Upper lobe of right lung (tissue), 1 donor: ENCODE results near the gene CMSS1. TPM values are rescaled to one million over a fixed set of nuclear protein-coding genes. Genes with fewer than 3 reads are reported as not detected.

Experiments
- ATAC-seq: fragments of 200-7000 bp; cut with Tn5 transposase; one replicate; pipeline ENCODE4 v1.9.1; 2020; ENCODE audit warnings: mild to moderate bottlenecking, moderate library complexity
- DNase-seq: peaks from one replicate; pipeline ENCODE4 v3.0.0-alpha.2; 2020
- H3K27ac ChIP-seq: fragments of 200-600 bp; one replicate; pipeline ENCODE4 v1.8.0; 2022
- H3K27me3 ChIP-seq: fragments of 200-600 bp; one replicate; pipeline ENCODE4 v1.8.0; 2022; ENCODE audit warnings: mild to moderate bottlenecking
- H3K36me3 ChIP-seq: fragments of 200-600 bp; one replicate; pipeline ENCODE4 v1.8.0; 2022
- H3K4me1 ChIP-seq: fragments of 200-600 bp; one replicate; pipeline ENCODE4 v1.8.0; 2022
- H3K4me3 ChIP-seq: fragments of 200-600 bp; one replicate; pipeline ENCODE4 v1.8.0; 2022; ENCODE audit warnings: mild to moderate bottlenecking
- H3K9me3 ChIP-seq: fragments of 200-600 bp; one replicate; pipeline ENCODE4 v1.8.0; 2022
- intact Hi-C: fragments of 100-400 bp; cut with DNase I; formaldehyde crosslinking; loops from one replicate; pipeline ENCODE4 v1.11.0; 2022
- total RNA-seq: library from RNA; stranded (reverse); fragmentation: NEBNext Ultra II Directional; extraction: Animal tissue kit (Norgen Biotek cat#: 25700); gene quantifications from one replicate; pipeline ENCODE4 v1.2.1, GENCODE V29; 2021
- TF ChIP-seq, protein P1 (sequence below): fragments of 200-600 bp; IDR thresholded peaks from one replicate; pipeline ENCODE4 v1.8.0; 2022; ENCODE audit warnings: antibody characterized with exemption
- donor health status: DM: no; HTN: yes; CAD: no; lungs with severe emphysema.

Gene CMSS1
- total RNA-seq, 1 donor from 2014 or later = 20.6 TPM

DNA sequence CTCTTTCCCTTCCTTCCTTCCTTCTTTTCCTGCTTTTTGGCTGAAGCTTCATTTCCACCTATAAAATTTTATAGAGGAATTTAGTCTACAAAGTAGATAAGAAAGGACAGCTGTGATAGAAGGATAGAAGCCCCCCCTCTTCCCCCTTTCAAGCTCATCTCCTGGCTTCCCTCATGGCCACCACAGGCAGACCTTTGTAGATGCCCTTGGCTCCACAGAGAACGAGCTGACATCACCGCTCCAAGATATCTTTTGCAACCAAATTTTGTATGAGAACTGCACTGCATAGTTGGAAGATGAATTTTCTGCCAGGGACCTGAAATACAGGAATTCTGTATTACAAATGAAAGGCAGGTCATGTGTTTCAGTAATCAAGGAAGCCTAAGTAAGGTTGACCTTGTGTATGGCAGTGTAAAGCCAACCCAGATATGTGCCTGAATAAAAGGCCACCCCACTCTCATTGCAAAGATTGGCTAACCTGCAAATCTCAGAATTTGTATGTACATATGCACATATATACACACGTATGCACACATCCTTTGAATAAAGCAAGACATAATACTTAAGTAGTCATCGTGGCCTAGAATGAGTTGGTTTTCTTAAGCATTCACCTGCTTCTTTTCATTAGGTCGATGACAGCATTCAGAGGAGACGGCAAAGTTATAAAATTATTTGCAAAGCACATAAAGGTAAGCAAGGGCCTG lies 353.7 kb downstream of the CMSS1 start:
- Histone ChIP-seq H3K9me3 (no peaks in the 10 kb centered on the region), H3K27ac (no peak overlapping the region), H3K4me1 (no peaks in the 10 kb centered on the region), H3K36me3 (peaks cover 7% of the 10 kb centered on the region), H3K4me3 (no peak overlapping the region), H3K27me3 (no peaks in the 10 kb centered on the region)
- intact Hi-C loops = no loop called here
- ATAC-seq = no peak
- no peak for DNase-seq
- TF ChIP-seq, protein P1, sequence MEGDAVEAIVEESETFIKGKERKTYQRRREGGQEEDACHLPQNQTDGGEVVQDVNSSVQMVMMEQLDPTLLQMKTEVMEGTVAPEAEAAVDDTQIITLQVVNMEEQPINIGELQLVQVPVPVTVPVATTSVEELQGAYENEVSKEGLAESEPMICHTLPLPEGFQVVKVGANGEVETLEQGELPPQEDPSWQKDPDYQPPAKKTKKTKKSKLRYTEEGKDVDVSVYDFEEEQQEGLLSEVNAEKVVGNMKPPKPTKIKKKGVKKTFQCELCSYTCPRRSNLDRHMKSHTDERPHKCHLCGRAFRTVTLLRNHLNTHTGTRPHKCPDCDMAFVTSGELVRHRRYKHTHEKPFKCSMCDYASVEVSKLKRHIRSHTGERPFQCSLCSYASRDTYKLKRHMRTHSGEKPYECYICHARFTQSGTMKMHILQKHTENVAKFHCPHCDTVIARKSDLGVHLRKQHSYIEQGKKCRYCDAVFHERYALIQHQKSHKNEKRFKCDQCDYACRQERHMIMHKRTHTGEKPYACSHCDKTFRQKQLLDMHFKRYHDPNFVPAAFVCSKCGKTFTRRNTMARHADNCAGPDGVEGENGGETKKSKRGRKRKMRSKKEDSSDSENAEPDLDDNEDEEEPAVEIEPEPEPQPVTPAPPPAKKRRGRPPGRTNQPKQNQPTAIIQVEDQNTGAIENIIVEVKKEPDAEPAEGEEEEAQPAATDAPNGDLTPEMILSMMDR = no peak

GRCh38 chr3:100173961-100174360 lies 356.3 kb downstream of the CMSS1 start:
- TF ChIP-seq, protein P1 = no peak
- Histone ChIP-seq H3K4me3 (no peak overlapping the region), H3K4me1 (no peaks in the 10 kb centered on the region), H3K36me3 (peaks cover 7% of the 10 kb centered on the region), H3K9me3 (no peaks in the 10 kb centered on the region), H3K27ac (no peak overlapping the region), H3K27me3 (no peaks in the 10 kb centered on the region)
- DNase-seq (no peak), ATAC-seq (no peak)
- intact Hi-C loops = no loop called here

DNA sequence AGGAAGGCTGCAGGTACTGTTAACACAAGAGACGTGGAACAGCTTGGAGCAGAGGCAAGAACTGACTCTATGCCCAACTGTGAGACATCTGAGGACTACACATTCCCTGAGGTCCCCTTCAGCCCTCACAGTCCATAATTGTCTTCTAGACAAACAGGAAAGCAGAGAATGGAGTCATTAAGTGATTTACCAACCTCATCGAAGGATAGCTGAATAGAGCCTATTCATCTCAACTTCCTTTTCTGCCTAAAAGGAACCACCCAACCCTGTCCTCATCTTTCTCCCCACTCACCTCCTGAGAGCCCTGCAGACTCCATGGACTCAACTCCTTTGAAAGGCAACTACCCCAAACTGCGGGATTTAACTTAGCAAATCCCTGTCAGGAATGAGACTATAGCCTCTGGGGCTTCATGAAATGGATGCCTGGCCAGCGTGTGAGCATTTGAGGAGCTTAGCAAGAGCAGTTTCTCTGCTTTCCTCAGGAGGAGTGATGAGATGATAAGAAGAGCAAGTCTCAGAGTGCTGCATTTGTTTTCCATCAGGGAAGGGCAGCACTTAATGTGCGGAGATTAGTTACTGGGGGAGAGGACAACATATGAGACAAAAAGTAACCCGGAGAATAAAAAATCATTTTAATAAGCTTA lies 358.1 kb downstream of the CMSS1 start:
- Histone ChIP-seq H3K27me3 (no peaks in the 10 kb centered on the region), H3K4me1 (no peaks in the 10 kb centered on the region), H3K27ac (no peak overlapping the region), H3K9me3 (peaks cover 8% of the 10 kb centered on the region), H3K4me3 (no peak overlapping the region), H3K36me3 (peaks cover 7% of the 10 kb centered on the region)
- intact Hi-C loops = no loop called here
- ATAC-seq (no peak), DNase-seq (no peak)
- TF ChIP-seq, protein P1 = no peak

DNA sequence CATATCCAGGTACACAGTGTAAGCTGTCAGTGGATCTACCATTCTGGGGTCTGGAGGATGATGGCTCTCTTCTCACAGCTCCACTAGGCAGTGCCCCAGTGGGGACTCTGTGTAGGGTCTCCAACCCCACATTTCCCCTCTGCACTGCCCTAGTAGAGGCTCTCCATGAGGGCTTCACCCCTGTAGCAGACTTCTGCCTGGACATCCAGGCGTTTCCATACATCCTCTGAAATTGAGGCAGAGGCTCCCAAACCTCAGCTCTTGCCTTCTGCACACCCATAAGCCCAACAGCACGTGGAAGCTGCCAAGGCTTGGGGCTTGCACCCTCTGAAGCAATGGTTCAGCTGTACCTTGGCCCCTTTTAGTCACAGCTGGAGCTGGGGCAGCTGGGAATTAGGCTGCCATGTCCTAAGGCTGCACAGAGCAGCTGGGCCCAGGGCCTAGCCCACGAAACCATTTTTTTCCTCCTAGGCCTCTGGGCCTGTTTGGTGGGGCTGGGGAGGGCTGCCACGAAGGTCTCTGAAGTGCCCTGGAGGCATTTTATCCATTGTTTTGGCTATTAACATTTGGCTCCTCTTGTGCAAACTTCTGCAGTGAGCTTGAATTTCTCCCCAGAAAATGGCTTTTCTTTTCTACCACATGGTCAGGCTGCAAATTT lies 362.2 kb downstream of the CMSS1 start:
- TF ChIP-seq, protein P1 = no peak
- H3K9me3 ChIP-seq = peaks cover 8% of the 10 kb centered on the region
- H3K4me3 ChIP-seq = no peak overlapping the region
- intact Hi-C loops = no loop called here
- DNase-seq = no peak
- ATAC-seq = no peak
- H3K27me3 ChIP-seq = no peaks in the 10 kb centered on the region
- H3K36me3 ChIP-seq = no peaks in the 10 kb centered on the region
- peaks cover 3% of the 10 kb centered on the region for H3K4me1 ChIP-seq
- no peak overlapping the region for H3K27ac ChIP-seq

DNA sequence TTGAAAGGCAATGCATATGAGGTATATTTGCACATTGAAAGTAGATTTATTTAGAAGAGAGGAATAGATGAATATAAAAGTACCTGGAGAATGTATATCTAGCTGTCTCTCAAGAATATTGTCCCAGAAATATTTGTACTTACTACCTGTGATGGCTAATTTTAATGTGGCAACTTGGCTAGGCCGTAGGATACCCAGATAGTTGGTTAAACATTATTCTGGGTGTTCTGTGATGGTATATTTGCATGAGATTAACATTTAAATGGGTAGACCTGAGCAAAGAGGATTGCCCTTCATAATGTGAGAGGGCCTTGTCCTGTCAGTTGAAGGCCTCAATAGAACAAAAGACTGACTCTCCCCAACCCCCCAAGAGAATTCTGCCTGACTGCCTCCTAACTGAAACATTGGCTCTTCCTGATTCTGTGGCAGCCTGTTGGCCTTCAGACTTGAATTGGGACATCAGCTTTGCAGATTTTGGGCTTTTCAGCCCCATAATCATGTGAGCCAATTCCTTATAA lies 366.0 kb downstream of the CMSS1 start:
- H3K27me3 ChIP-seq = no peaks in the 10 kb centered on the region
- peaks cover 9% of the 10 kb centered on the region for H3K4me1 ChIP-seq
- H3K36me3 ChIP-seq = no peaks in the 10 kb centered on the region
- peaks cover 8% of the 10 kb centered on the region for H3K9me3 ChIP-seq
- H3K27ac ChIP-seq = no peak overlapping the region
- H3K4me3 ChIP-seq = no peak overlapping the region
- DNase-seq = no peak
- intact Hi-C loops = no loop called here
- no peak for ATAC-seq
- TF ChIP-seq, protein P1 = no peak
